Stimulated activated CD8-positive, alpha-beta memory T cell treated with anti-CD3 and anti-CD28 coated beads, Interleukin-7, amount 100 ng/mL, for 24 hours (primary cell): ENCODE data around the gene ADAMTS8.

Source experiments
- DNase-seq: peaks from one replicate; pipeline ENCODE4 v3.0.0-alpha.2; 2020; ENCODE audit warnings: low read depth

The ADAMTS8 gene

GRCh38 chr11:130396965-130397364 is 31.4 kb downstream of the ADAMTS8 start:
- no peak for DNase-seq

- DNase-seq = no peak
Measured at GRCh38 chr11:130394615-130395014, 33.8 kb downstream of the ADAMTS8 start.

- DNase-seq = no peak
Measured at GRCh38 chr11:130391711-130392110, 36.7 kb downstream of the ADAMTS8 start.

GRCh38 chr11:130390071-130390758 is 38.2 kb downstream of the ADAMTS8 start:
- no peak for DNase-seq

GRCh38 chr11:130389335-130389935 is 39.0 kb downstream of the ADAMTS8 start:
- DNase-seq = peak; percentile 6

GRCh38 chr11:130388607-130389205 is 39.7 kb downstream of the ADAMTS8 start:
- DNase-seq = no peak

- no peak for DNase-seq
Measured at GRCh38 chr11:130386056-130386455, 42.4 kb downstream of the ADAMTS8 start.

- no peak for DNase-seq
Measured at GRCh38 chr11:130383344-130384211, 44.8 kb downstream of the ADAMTS8 start.

- DNase-seq = no peak
Measured at GRCh38 chr11:130381317-130381716, 47.1 kb downstream of the ADAMTS8 start.

- DNase-seq = no peak
Measured at GRCh38 chr11:130380778-130381177, 47.6 kb downstream of the ADAMTS8 start.

- DNase-seq = no peak
Measured at GRCh38 chr11:130379276-130379675, 49.1 kb downstream of the ADAMTS8 start.

GRCh38 chr11:130370845-130371590 is 57.4 kb downstream of the ADAMTS8 start:
- no peak for DNase-seq

GRCh38 chr11:130369713-130370112 is 58.7 kb downstream of the ADAMTS8 start:
- no peak for DNase-seq

- DNase-seq = no peak
Measured at GRCh38 chr11:130369141-130369691, 59.2 kb downstream of the ADAMTS8 start.

- DNase-seq = no peak
Measured at GRCh38 chr11:130359419-130359818, 69.0 kb downstream of the ADAMTS8 start.

- no peak for DNase-seq
Measured at GRCh38 chr11:130358398-130358797, 70.0 kb downstream of the ADAMTS8 start.
